ENCODE results near the gene RAB10.
"Not testable (repeated sequence)": the region's sequence is repeated elsewhere in the genome, so short reads cannot be mapped to it uniquely, and the experiment has no call there.

RAB10 gene

DNA sequence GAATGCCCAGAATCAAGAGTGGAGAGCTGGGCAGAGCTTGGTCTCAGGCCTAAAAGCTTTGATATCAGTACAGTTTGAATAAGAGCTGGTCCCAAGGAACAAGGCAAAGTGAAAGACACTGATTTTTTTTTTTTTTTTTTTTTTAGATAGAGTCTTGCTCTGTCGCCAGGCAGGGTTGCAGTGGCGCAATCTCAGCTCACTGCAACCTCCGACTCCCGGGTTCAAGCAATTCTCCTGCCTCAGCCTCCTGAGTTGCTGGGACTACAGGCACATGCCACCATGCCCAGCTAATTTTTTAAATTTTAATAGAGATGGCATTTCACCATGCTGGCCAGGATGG is 17.2 kb upstream of the RAB10 start:
- not testable (repeated sequence) for DNase-seq

GRCh38 chr2:26017464-26018183 is 16.3 kb upstream of the RAB10 start:
- DNase-seq, result no peak

GRCh38 chr2:26018184-26019055 is 15.5 kb upstream of the RAB10 start:
- peak; percentile 78 for DNase-seq

GRCh38 chr2:26020231-26020640 is 13.6 kb upstream of the RAB10 start:
- no peak for DNase-seq

GRCh38 chr2:26024260-26024659 is 9.6 kb upstream of the RAB10 start:
- no peak for DNase-seq

- DNase-seq, result no peak
Observed at GRCh38 chr2:26025509-26025908, 8.4 kb upstream of the RAB10 start.

- not testable (repeated sequence) for DNase-seq
Observed at GRCh38 chr2:26028083-26028482, 5.8 kb upstream of the RAB10 start.

DNA sequence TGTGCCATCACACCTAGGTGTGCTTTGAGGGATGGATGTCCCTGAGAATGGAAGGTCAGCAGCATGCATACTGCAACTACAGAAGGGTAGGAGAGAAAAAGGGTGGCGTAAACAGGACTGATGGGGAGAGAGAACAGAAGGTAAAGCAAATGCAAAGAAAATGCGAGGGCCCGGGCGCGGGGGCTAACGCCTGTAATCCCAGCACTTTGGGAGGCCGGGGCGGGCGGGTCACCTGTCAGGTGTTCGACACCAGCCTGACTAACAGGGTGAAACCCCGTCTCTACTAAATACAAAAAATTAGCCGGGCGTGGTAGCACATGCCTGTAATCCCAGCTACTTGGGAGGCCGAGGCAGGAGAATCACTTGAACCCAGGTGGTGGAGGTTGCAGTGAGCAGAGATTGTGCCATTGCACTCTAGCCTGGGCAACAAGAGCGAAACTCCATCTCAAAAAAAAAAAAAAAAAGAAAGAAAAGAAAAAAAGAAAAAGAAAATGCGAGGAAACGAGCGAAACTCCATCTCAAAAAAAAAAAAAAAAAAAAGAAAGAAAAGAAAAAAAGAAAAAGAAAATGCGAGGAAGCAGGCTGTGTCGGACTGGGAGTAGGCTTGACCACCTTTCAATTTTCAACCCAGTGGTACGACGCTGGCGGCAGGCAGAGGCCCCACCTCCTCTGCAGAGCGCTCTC is 1.2 kb upstream of the RAB10 start:
- not testable (repeated sequence) for DNase-seq

DNA sequence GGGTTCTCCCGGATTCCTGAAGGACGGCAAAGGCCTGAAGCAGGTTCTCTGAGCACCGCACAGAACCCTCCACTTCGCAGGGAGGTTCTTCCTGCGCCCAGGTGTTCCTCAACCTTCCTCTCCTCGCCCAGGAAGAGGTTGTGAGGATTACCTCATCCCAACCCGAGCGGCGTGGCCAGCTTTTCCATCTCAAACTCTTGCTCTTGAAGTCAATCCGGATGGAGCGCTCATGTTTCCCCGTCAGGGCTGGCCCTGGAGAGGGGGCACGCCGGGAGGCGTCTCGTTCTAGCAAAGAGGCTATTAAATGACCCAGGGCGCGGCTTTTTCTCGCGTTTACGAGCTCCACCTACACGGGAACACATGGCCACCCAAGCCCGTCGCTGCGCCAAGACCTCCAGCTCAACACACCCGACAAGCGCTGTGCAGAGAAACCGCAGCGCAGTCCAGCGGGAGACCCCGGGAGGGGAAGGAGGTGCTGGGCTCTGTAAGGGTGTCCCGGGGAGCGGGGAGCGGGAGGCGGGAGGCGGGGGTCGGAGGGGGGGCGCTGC is 540 bp upstream of the RAB10 start:
- DNase-seq, result peak; percentile 82

DNA sequence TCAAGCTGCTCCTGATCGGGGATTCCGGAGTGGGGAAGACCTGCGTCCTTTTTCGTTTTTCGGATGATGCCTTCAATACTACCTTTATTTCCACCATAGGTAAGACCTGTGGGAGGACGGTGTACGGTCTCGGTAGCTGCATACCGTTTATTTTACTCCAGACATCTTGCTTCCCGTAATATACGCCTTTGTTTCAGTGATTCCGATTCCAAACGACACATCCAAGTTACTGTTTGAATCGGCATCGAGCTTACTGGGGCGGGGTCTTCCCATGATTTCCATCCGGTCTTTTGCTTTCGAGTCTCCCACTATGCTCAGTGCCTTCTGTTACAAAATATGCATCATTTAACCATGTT is 731 bp downstream of the RAB10 start:
- DNase-seq, result no peak

- no peak for DNase-seq
Observed at GRCh38 chr2:26035090-26035743, 1.3 kb downstream of the RAB10 start.

GRCh38 chr2:26039603-26040323 is 5.9 kb downstream of the RAB10 start:
- DNase-seq, result peak; percentile 31

- no peak for DNase-seq
Observed at GRCh38 chr2:26043109-26043508, 9.2 kb downstream of the RAB10 start.

- DNase-seq, result no peak
Observed at GRCh38 chr2:26043862-26044696, 10.2 kb downstream of the RAB10 start.

- no peak for DNase-seq
Observed at GRCh38 chr2:26048791-26049190, 14.9 kb downstream of the RAB10 start.

DNA sequence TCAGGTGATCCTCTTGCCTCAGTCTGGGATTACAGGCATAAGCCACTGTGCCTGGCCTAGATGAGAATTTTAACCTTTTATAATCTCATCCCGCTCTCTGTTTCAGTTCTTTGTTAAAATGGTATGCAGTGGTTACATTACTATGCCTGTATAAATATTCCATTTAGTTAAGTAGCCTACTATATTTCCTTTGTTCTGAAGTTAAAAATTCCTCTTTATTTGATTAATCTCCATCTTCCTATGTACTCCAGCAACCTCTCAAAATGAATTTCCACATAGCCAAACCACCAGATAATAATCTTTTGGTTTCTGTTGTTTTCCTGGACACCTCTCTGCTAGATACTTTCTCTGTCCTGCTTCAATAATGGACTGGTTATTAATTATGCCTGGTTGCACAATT is 15.8 kb downstream of the RAB10 start:
- no peak for DNase-seq

- no peak for DNase-seq
Observed at GRCh38 chr2:26052740-26053139, 18.9 kb downstream of the RAB10 start.

DNA sequence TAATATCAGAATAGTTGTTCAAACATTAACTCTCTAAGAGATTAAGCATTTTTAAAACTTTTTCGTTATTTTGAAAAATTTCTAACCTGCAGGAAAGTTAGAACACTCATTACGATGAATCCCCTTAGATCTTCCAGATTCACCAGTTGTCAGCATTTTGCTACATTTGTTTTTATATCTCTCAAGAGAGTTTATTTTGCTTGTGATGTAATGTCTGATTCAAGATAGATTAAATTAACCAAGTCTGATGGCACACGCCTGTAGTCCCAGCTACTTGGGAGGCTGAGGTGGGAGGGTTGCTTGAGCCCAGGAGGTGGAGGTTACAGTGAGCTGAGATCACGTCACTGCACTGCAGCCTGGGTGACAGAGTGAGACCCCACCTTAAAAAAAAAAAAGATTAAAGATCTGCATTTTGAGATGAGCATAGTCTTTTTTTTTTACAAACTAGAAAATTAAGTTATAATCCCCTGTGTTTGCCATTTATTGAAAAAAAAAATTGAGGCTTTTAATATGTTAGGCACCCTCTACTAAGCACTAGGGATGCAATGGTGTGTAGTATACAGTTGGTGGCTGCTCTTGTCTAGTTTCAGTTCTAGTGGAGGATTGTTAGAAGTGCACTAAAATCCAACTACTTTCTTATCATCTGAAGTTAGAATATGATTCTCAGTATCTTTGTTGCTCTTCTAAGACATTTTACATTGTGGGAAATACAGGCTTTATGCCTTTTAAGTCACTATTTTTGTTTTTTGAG is 20.9 kb downstream of the RAB10 start:
- DNase-seq, result no peak

GRCh38 chr2:26058390-26058789 is 24.5 kb downstream of the RAB10 start:
- no peak for DNase-seq

DNA sequence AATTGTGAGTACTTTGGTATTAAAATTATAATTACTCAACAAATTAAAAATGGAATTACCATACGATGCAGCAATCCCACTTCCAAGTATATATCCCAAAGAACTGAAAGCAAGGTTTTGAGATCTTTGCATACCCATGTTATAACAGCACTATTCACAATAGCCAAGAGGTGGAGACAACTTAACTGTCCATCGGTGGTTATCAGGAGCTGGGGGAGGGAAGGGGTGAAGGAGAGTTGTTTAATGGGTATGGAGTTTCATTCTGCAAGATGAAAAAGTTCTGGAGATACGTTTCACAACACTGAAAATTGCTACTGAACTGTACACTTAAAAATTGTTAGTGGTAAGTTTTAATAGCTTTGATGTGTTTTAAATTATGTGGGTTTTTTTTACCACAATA is 25.7 kb downstream of the RAB10 start:
- no peak for DNase-seq

DNA sequence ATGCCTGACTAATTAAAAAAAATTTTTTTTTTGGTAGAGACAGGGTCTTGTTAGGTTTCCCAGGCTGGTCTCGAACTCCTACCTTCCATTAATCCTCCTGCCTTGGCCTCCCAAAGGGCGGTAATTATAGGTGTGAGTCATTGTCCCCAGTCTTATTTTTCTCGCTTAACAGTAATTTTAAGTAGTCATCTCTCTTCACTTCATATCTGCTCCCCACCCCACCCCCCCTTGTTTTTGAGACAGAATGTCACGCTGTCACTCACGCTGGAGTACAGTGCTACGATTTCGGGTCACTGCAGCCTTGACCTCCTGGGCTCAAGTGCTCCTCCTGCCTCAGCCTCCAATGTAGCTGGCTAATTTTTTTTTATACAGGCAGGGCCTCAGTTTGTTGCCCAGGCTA is 27.7 kb downstream of the RAB10 start:
- DNase-seq, result no peak
